GM12878 (cell line): ENCODE results near the gene BRME1. TPM values are rescaled to one million over a fixed set of nuclear protein-coding genes. Genes with fewer than 3 reads are reported as not detected.

Experiments used
- ATAC-seq: fragments of 200-7000 bp; cut with Tn5 transposase; 3 replicates; pipeline ENCODE4 v1.9.1; 2020; ENCODE audit warnings: mild to moderate bottlenecking, moderate library complexity
- BruUV-seq: library from RNA; stranded (reverse); fragments of 400-500 nt; replicated peaks from 2 replicates; lab custom pipeline; 2021; lab: Mats Ljungman, UMichigan
- CTCF ChIA-PET: fragments of 300-600 bp; sonication (Branson Sonifier 250); formaldehyde crosslinking; extraction: SDS; loops from one replicate; lab custom pipeline; 2021; ENCODE audit warnings: inconsistent platforms; lab: Yijun Ruan, JAX
- POLR2A ChIA-PET: fragments of 350-600 bp; formaldehyde crosslinking; extraction: SDS; loops from one replicate; lab custom pipeline; 2021; ENCODE audit warnings: inconsistent platforms; lab: Charles Lee
- RAD21 ChIA-PET: fragments of 300-600 bp; sonication (Branson Sonifier 250); formaldehyde crosslinking; loops from one replicate; lab custom pipeline; 2023; ENCODE audit warnings: antibody characterized with exemption; ENCODE audit not compliant: unreplicated experiment; lab: Charles Lee
- SMC1A ChIA-PET: fragments of 300-600 bp; sonication (Branson Sonifier 250); formaldehyde crosslinking; loops from one replicate; lab custom pipeline; 2023; ENCODE audit not compliant: unreplicated experiment, uncharacterized antibody; lab: Charles Lee
- DNase-seq: peaks from one replicate; pipeline ENCODE4 v3.0.0-alpha.2; 2011; ENCODE audit warnings: low read depth, low spot score
- FAIRE-seq: peaks from 3 replicates; lab custom pipeline; 2011; peaks lifted over from hg19 to GRCh38; lab: Jason Lieb, UNC
- H2AFZ ChIP-seq: 2 replicates; pipeline ENCODE4 v1.6.0; 2011; ENCODE audit warnings: low read depth, low read length, control low read depth; ENCODE audit not compliant: control insufficient read depth
- H3K27ac ChIP-seq: 2 replicates; pipeline ENCODE4 v1.5.1; 2011; ENCODE audit warnings: control low read depth; ENCODE audit not compliant: control insufficient read depth, insufficient read depth
- H3K27me3 ChIP-seq, 2 experiments: replicated peaks in 1 of 2; 2 replicates each; pipeline versions ENCODE4 v1.6.0 to v1.6.1; 2011; ENCODE audit warnings: low read length in 1 of 2; ENCODE audit not compliant: control insufficient read depth in 2 of 2, insufficient read depth in 2 of 2
- H3K36me3 ChIP-seq, 2 experiments: 2 replicates each; pipeline ENCODE4 v1.5.1; 2011; ENCODE audit warnings: low read length in 1 of 2; ENCODE audit not compliant: control insufficient read depth in 2 of 2, insufficient read depth in 2 of 2
- H3K4me1 ChIP-seq: 2 replicates; pipeline ENCODE4 v1.6.1; 2011; ENCODE audit warnings: mild to moderate bottlenecking, low read length, moderate library complexity, mixed read lengths; ENCODE audit not compliant: control insufficient read depth, insufficient read depth
- H3K4me2 ChIP-seq: 2 replicates; pipeline ENCODE4 v1.6.0; 2011; ENCODE audit warnings: control low read depth; ENCODE audit not compliant: control insufficient read depth, insufficient read depth
- H3K4me3 ChIP-seq: fragments of 200-600 bp; sonication (generic); 2 replicates; pipeline ENCODE4 v1.5.1; 2016
- H3K79me2 ChIP-seq: 2 replicates; pipeline ENCODE4 v1.6.0; 2011; ENCODE audit warnings: low read length; ENCODE audit not compliant: control insufficient read depth, insufficient read depth
- H3K9ac ChIP-seq: 2 replicates; pipeline ENCODE4 v1.8.0; 2011; ENCODE audit warnings: low read length, control low read depth, mixed read lengths; ENCODE audit not compliant: control insufficient read depth, insufficient read depth
- H3K9me3 ChIP-seq: replicated peaks from 3 replicates; pipeline ENCODE4 v1.5.1; 2011; ENCODE audit warnings: mild to moderate bottlenecking, low read length; ENCODE audit not compliant: control insufficient read depth, insufficient read depth
- H4K20me1 ChIP-seq: 2 replicates; pipeline ENCODE4 v1.6.0; 2011; ENCODE audit not compliant: control insufficient read depth, insufficient read depth
- CBFB ChIP-seq: IDR thresholded peaks from 2 replicates; pipeline ENCODE4 v1.6.1; 2016; ENCODE audit warnings: antibody characterized with exemption, low read depth
- CTCF ChIP-seq, 3 experiments: IDR thresholded peaks in 2 of 3; conservative IDR thresholded peaks in 1 of 3; 2 replicates each; pipeline ENCODE4 v1.5.1; 2011; ENCODE audit warnings: low read depth in 3 of 3, low read length in 3 of 3, mild to moderate bottlenecking in 3 of 3, control low read depth in 2 of 3, moderate library complexity in 2 of 3, inconsistent platforms in 1 of 3, mixed read lengths in 1 of 3; ENCODE audit not compliant: control insufficient read depth in 2 of 3, insufficient read depth in 1 of 3; ENCODE audit errors: extremely low read depth in 1 of 3
- EZH2 ChIP-seq: IDR thresholded peaks from 2 replicates; pipeline ENCODE4 v1.6.1; 2012; ENCODE audit warnings: low read depth, mild to moderate bottlenecking, control low read depth, inconsistent platforms, low read length, borderline replicate concordance; ENCODE audit not compliant: control insufficient read depth
- HDGF ChIP-seq: fragments of 450-650 bp; IDR thresholded peaks from 2 replicates; pipeline ENCODE4 v1.6.1; 2016; ENCODE audit warnings: antibody characterized with exemption
- MEF2B ChIP-seq: fragments of 450-650 bp; IDR thresholded peaks from 2 replicates; pipeline ENCODE4 v1.6.1; 2018; ENCODE audit warnings: mild to moderate bottlenecking, moderate library complexity; ENCODE audit not compliant: partially characterized antibody, poor library complexity, severe bottlenecking
- MLLT1 ChIP-seq: fragments of 450-650 bp; IDR thresholded peaks from 2 replicates; pipeline ENCODE4 v1.6.1; 2016; ENCODE audit warnings: mild to moderate bottlenecking
- RAD51 ChIP-seq: fragments of 450-650 bp; IDR thresholded peaks from 2 replicates; pipeline ENCODE4 v1.6.1; 2016; ENCODE audit warnings: moderate library complexity, mild to moderate bottlenecking, inconsistent platforms
- RELB ChIP-seq: fragments of 450-650 bp; IDR thresholded peaks from 2 replicates; pipeline ENCODE4 v1.6.1; 2017; ENCODE audit warnings: low read depth, mild to moderate bottlenecking, moderate library complexity
- SRF ChIP-seq, 2 experiments: IDR thresholded peaks; 2 replicates each; pipeline ENCODE4 v1.6.1; 2011; ENCODE audit warnings: low read depth in 2 of 2, low read length in 2 of 2, mild to moderate bottlenecking in 1 of 2, moderate library complexity in 1 of 2
- STAT3 ChIP-seq: IDR thresholded peaks from 2 replicates; pipeline ENCODE4 v1.6.1; 2011; ENCODE audit warnings: low read depth, low read length, improper control_type of control experiment
- USF2 ChIP-seq: IDR thresholded peaks from 2 replicates; pipeline ENCODE4 v1.6.1; 2011; ENCODE audit warnings: low read depth, low read length, improper control_type of control experiment, borderline replicate concordance
- WGBS: methylation state at CpG from one replicate; pipeline ENCODE4 v1.1.6; 2016; ENCODE audit warnings: low lambda C conversion rate; ENCODE audit not compliant: insufficient replicate concordance, insufficient coverage; ENCODE audit errors: missing lambda C conversion rate; 5-methylcytosine and 5-hydroxymethylcytosine counted together
- in situ Hi-C: fragments of 300-500 bp; cut with MboI; formaldehyde crosslinking; loops from 9 replicates; pipeline ENCODE4 v1.14.3; 2018; ENCODE audit warnings: mixed read lengths
- intact Hi-C: fragments of 100-400 bp; cut with micrococcal nuclease; formaldehyde crosslinking; loops from one replicate; pipeline ENCODE4 v1.14.2; 2022; ENCODE audit not compliant: unreplicated experiment
- polyA plus RNA-seq, 11 experiments: library from polyadenylated mRNA; depleted of rRNA in 4 of 11; unstranded in 6 of 11; stranded (reverse) in 5 of 11; fragments of >200 nt; fragmentation: Nextera tagmentation in 4 of 11; fragmentation: Illumina TruSeq in 1 of 11; extraction: Ambion mirVana in 4 of 11; extraction: Trizol in 1 of 11; gene quantifications; 1 replicate in 1 of 11; 2 replicates in 10 of 11; pipeline versions ENCODE4 v1.2.1 to v1.2.3, GENCODE V29; 2011 to 2016; ENCODE audit warnings: inconsistent platforms in 2 of 11, missing spikeins in 2 of 11, low read depth in 1 of 11
- total RNA-seq, 4 experiments: library from RNA; depleted of rRNA in 3 of 4; stranded (reverse); fragments of >200 nt in 3 of 4; fragmentation: Illumina TruSeq in 1 of 4; extraction: Trizol in 1 of 4; gene quantifications; 2 replicates each; pipeline versions ENCODE4 v1.2.1 to v1.2.3, GENCODE V29; 2013 to 2021

Gene BRME1
- total and polyA plus RNA-seq, 10 of the 15 experiments (the other 5 are each of a cell fraction or from before 2014, with no cell fraction given): 0.07 to 2.2 (median 1.1) TPM; not detected in 1

- no TSS peak for BruUV-seq
- DNase-seq: no peak
- Histone ChIP-seq H3K4me2 (no peak overlapping the region), H3K27me3 (no peaks in the 10 kb centered on the region), H3K9me3 (peaks cover 7% of the 10 kb centered on the region), H3K27ac (no peak overlapping the region), H3K79me2 (no peaks in the 10 kb centered on the region), H3K9ac (no peak overlapping the region), H2AFZ (no peak overlapping the region), H3K4me1 (no peaks in the 10 kb centered on the region), H3K4me3 (no peak overlapping the region), H3K36me3 (peaks cover 6 to 14% of the 10 kb centered on the region in 2 experiments; a peak in 3 of 4 replicates), H4K20me1 (no peaks in the 10 kb centered on the region)
- SMC1A ChIA-PET: no interaction called here
- RAD21 ChIA-PET: no interaction called here
- intact Hi-C loops: no loop called here
- in situ Hi-C loops: no loop called here
- POLR2A ChIA-PET: no interaction called here
- no peak for ATAC-seq
- WGBS: 90% methylated on average over 14 of the region's 14 CpGs
- CTCF ChIA-PET: no interaction called here
- TF ChIP-seq RAD51 (no peak), USF2 (no peak)
- no peak for FAIRE-seq
These were observed 12.0 kb upstream of the BRME1 start for GRCh38 chr19:13917888-13918406.

GRCh38 chr19:13914777-13915176, 8.9 kb upstream of the BRME1 start:
- Histone ChIP-seq H3K27me3 (no peaks in the 10 kb centered on the region), H3K9me3 (no peaks in the 10 kb centered on the region), H3K36me3 (peaks cover 0 to 5% of the 10 kb centered on the region in 2 experiments; a peak in 3 of 4 replicates), H3K79me2 (no peaks in the 10 kb centered on the region), H2AFZ (no peak overlapping the region), H3K27ac (no peak overlapping the region), H3K4me1 (no peaks in the 10 kb centered on the region), H3K4me2 (no peak overlapping the region), H3K4me3 (no peak overlapping the region), H4K20me1 (no peaks in the 10 kb centered on the region), H3K9ac (no peak overlapping the region)
- FAIRE-seq: no peak
- no peak for DNase-seq
- intact Hi-C loops: no loop called here
- in situ Hi-C loops: no loop called here
- 81% methylated on average over 3 of the region's 3 CpGs for WGBS
- RAD21 ChIA-PET: no interaction called here
- no TSS peak for BruUV-seq
- SMC1A ChIA-PET: interaction anchor here (1.1 kb wide), 1 partner anchor 11 kb away, joined by 3 read pairs; no protein-coding TSS in a partner anchor
- ATAC-seq: no peak
- POLR2A ChIA-PET: no interaction called here
- CTCF ChIA-PET: no interaction called here
- TF ChIP-seq CBFB: no peak
- TF ChIP-seq SRF (IDR thresholded peaks at IDR 0.05; ENCODE audit: low read depth in 2 of 2, low read length in 2 of 2): no peak
- no peak for TF ChIP-seq RELB
- no peak for TF ChIP-seq EZH2
- no peak for TF ChIP-seq MLLT1
- TF ChIP-seq MEF2B: no peak
- no peak for TF ChIP-seq CTCF (IDR thresholded peaks at IDR 0.05 in 2 of 3, conservative IDR thresholded peaks at IDR 0.05 in 1 of 3; ENCODE audit: control insufficient read depth in 2 of 3, extremely low read depth in 1 of 3, insufficient read depth in 1 of 3, low read depth in 3 of 3, low read length in 3 of 3)
- no peak for TF ChIP-seq HDGF
- TF ChIP-seq STAT3: no peak
